ENCODE results near the gene IQCN.

IQCN gene

GRCh38 chr19:18274781-18275356 lies 617 bp upstream of the IQCN start:
- no peak overlapping the region for H3K4me3 ChIP-seq (ENCODE audit: low read depth, low read length)
- TF ChIP-seq CTCF (IDR thresholded peaks at IDR 0.05; ENCODE audit: insufficient read depth, low read length, missing control alignments): no peak
- ChIA-PET POLR2A (interaction anchor here (0.8 to 2.4 kb wide), 4 partner anchors 12 to 70 kb away, joined by 3 to 10 read pairs (median 8); no protein-coding TSS in a partner anchor), CTCF (interaction anchor here (0.7 to 9.8 kb wide), 9 partner anchors 21 to 162 kb away, joined by 3 to 321 read pairs (median 5); partner anchors contain the start of gene LSM4)
- DNase-seq (ENCODE audit: low read depth, low spot score): no peak

GRCh38 chr19:18273561-18274218 lies 562 bp downstream of the IQCN start:
- ChIA-PET CTCF (interaction anchor here (0.7 to 9.8 kb wide), 5 partner anchors 21 to 160 kb away, joined by 3 to 321 read pairs (median 3); no protein-coding TSS in a partner anchor), POLR2A (interaction anchor here (1.1 to 2.4 kb wide), 2 partner anchors 11 to 43 kb away, joined by 4 to 7 read pairs; no protein-coding TSS in a partner anchor)
- no peak for TF ChIP-seq CTCF (IDR thresholded peaks at IDR 0.05; ENCODE audit: insufficient read depth, low read length, missing control alignments)
- H3K4me3 ChIP-seq (ENCODE audit: low read depth, low read length): no peak overlapping the region
- DNase-seq (ENCODE audit: low read depth, low spot score): no peak

- no peak for DNase-seq (ENCODE audit: low read depth, low spot score)
- CTCF ChIA-PET: interaction anchor here (0.9 to 4.9 kb wide), 8 partner anchors 7 to 68 kb away, joined by 3 to 45 read pairs (median 4); partner anchors contain the start of genes JUND, LSM4 and RAB3A
- no peak overlapping the region for H3K4me3 ChIP-seq (ENCODE audit: low read depth, low read length)
- POLR2A ChIA-PET: interaction anchor here (3.8 kb wide), 1 partner anchor 10 kb away, joined by 18 read pairs; the partner anchor contains the start of gene JUND
- no peak for TF ChIP-seq CTCF (IDR thresholded peaks at IDR 0.05; ENCODE audit: insufficient read depth, low read length, missing control alignments)
These were observed 2.8 kb downstream of the IQCN start for GRCh38 chr19:18271433-18271841.

- ChIA-PET POLR2A (interaction anchor here (1.2 to 3.8 kb wide), 2 partner anchors 11 to 58 kb away, joined by 6 to 18 read pairs; partner anchors contain the start of gene JUND), CTCF (interaction anchor here (1.1 to 4.9 kb wide), 5 partner anchors 8 to 59 kb away, joined by 3 to 45 read pairs (median 6); no protein-coding TSS in a partner anchor)
- DNase-seq (ENCODE audit: low read depth, low spot score): no peak
- TF ChIP-seq CTCF (IDR thresholded peaks at IDR 0.05; ENCODE audit: insufficient read depth, low read length, missing control alignments): no peak
- H3K4me3 ChIP-seq (ENCODE audit: low read depth, low read length): no peak overlapping the region
These were observed 3.9 kb downstream of the IQCN start for GRCh38 chr19:18270326-18270725.

GRCh38 chr19:18269070-18269723 lies 5.1 kb downstream of the IQCN start:
- no peak for TF ChIP-seq CTCF (IDR thresholded peaks at IDR 0.05; ENCODE audit: insufficient read depth, low read length, missing control alignments)
- no peak for DNase-seq (ENCODE audit: low read depth, low spot score)
- POLR2A ChIA-PET: interaction anchor here (1.2 to 3.8 kb wide), 3 partner anchors 10 to 59 kb away, joined by 4 to 18 read pairs (median 6); partner anchors contain the start of gene JUND
- CTCF ChIA-PET: interaction anchor here (1.1 to 4.9 kb wide), 6 partner anchors 9 to 142 kb away, joined by 5 to 45 read pairs (median 6); no protein-coding TSS in a partner anchor
- no peak overlapping the region for H3K4me3 ChIP-seq (ENCODE audit: low read depth, low read length)

All from AG04449 (cell line).